Spleen (tissue), 7 donors: ENCODE measurements around the gene PSMG3.

Experiments
- CTCF ChIP-seq, 11 experiments: fragments of 200-600 bp in 7 of 11; fragments of 450-650 bp in 4 of 11; sonication (generic) in 4 of 11; IDR thresholded peaks in 8 of 11; conservative IDR thresholded peaks in 3 of 11; 1 replicate in 7 of 11; 2 replicates in 4 of 11; pipeline versions ENCODE4 v1.4.0 to v1.8.0; 2016 to 2021; ENCODE audit warnings: antibody characterized with exemption in 11 of 11, inconsistent platforms in 4 of 11, mild to moderate bottlenecking in 1 of 11
- POLR2A ChIP-seq, 3 donors: fragments of 450-650 bp; IDR thresholded peaks; one replicate each; pipeline ENCODE4 v1.5.1; 2017; ENCODE audit warnings: antibody characterized with exemption in 3 of 3, mild to moderate bottlenecking in 1 of 3
- POLR2AphosphoS5 ChIP-seq, 3 donors: sonication (generic); formaldehyde crosslinking; IDR thresholded peaks; one replicate each; pipeline ENCODE4 v1.5.1; 2017; ENCODE audit warnings: antibody characterized with exemption in 3 of 3
- donor health status: DM: no; HTN: no; CAD: no; lungs with moderate emphysema.
- donor health status: DM: no; HTN: no; CAD: no.
- donor health status: DM: no; HTN: no; CAD: no.

- TF ChIP-seq CTCF (IDR thresholded peaks at IDR 0.05 in 8 of 11, conservative IDR thresholded peaks at IDR 0.05 in 3 of 11) (no peak), POLR2AphosphoS5 (IDR thresholded peaks at IDR 0.05) (no peak), POLR2A (IDR thresholded peaks at IDR 0.05) (no peak)
Measured at GRCh38 chr7:1550005-1550845, 19.6 kb downstream of the PSMG3 start.
